Measurements from ENCODE around the gene MTHFSD. TPM values are rescaled to one million over a fixed set of nuclear protein-coding genes. Genes with fewer than 3 reads are reported as not detected.
"Not testable (repeated sequence)": the region's sequence is repeated elsewhere in the genome, so short reads cannot be mapped to it uniquely, and the experiment has no call there.

MTHFSD gene
- total and polyA plus RNA-seq, 11 donors: 3.9 to 17.0 (median 11.4) TPM

DNA sequence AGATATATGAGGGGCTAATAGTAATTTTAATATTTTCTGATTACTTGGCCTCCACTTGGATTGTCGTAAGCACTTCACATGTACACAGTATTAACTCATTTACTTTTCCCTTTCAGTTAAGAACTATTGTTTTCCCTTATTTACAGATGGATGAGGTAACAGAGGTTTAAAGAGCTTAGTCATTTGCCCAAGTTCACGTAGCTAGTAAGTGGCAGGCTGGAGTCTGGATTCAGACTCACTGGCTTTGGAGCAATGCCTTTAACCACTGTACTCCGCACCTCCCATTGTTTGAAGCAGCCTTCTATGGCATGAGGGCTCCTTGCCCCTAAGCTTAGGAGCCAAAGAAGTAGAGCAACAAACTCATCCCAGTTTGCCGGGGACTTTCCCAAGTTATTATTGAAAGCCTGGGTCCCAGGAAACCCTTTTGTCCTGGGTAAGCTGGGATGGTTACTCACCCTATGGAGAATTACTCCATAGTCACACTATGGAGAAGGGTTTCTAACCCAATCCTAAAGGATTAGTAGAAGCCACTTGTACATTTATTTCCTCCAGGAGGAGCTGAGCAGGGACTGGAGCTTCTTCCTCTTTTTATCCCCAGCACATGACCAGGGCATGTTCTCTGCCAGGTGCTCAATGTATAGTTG lies 35.6 kb upstream of the MTHFSD start:
- Histone ChIP-seq H3K27me3 (peaks cover 0 to 31% (median 5%) of the 10 kb centered on the region in 9 donors), H3K9me3 (no peaks in the 10 kb centered on the region), H3K27ac (no peak overlapping the region), H3K36me3 (no peaks in the 10 kb centered on the region), H3K4me3 (no peak overlapping the region), H3K4me1 (peaks cover 0 to 11% (median 0%) of the 10 kb centered on the region in 12 donors)
- intact Hi-C loops (cut with DNase I): no loop called here
- ATAC-seq (no peak), DNase-seq (no peak)
- TF ChIP-seq, protein P1, sequence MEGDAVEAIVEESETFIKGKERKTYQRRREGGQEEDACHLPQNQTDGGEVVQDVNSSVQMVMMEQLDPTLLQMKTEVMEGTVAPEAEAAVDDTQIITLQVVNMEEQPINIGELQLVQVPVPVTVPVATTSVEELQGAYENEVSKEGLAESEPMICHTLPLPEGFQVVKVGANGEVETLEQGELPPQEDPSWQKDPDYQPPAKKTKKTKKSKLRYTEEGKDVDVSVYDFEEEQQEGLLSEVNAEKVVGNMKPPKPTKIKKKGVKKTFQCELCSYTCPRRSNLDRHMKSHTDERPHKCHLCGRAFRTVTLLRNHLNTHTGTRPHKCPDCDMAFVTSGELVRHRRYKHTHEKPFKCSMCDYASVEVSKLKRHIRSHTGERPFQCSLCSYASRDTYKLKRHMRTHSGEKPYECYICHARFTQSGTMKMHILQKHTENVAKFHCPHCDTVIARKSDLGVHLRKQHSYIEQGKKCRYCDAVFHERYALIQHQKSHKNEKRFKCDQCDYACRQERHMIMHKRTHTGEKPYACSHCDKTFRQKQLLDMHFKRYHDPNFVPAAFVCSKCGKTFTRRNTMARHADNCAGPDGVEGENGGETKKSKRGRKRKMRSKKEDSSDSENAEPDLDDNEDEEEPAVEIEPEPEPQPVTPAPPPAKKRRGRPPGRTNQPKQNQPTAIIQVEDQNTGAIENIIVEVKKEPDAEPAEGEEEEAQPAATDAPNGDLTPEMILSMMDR (IDR thresholded peaks at IDR 0.05): no peak
- no peak for TF ChIP-seq POLR2A (IDR thresholded peaks at IDR 0.05)
- WGBS, 4 donors: 84 to 91% (median 89%) methylated on average over 4 of the region's 4 CpGs

DNA sequence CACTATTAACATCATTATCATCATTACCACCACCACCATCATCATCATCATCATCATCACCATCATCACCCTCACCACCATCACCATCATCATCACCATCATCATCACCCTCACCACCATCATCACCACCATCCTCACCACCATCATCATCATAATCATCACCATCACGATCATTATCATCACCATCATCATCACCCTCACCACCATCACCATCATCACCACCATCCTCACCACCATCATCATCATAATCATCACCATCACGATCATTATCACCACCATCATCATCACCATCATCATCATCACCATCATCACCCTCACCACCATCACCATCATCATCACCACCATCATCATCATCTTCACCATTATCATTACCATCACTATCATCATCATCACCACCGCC lies 32.9 kb upstream of the MTHFSD start:
- intact Hi-C loops (cut with DNase I); ATAC-seq; H3K36me3 ChIP-seq; DNase-seq; H3K9me3 ChIP-seq; H3K27ac ChIP-seq; H3K4me3 ChIP-seq: not testable (repeated sequence)
- peaks cover 0 to 31% (median 6%) of the 10 kb centered on the region in 9 donors for H3K27me3 ChIP-seq
- 92 to 96% (median 94%) methylated on average over 3 of the region's 3 CpGs for WGBS, 4 donors
- peaks cover 0 to 23% (median 0%) of the 10 kb centered on the region in 12 donors for H3K4me1 ChIP-seq

DNA sequence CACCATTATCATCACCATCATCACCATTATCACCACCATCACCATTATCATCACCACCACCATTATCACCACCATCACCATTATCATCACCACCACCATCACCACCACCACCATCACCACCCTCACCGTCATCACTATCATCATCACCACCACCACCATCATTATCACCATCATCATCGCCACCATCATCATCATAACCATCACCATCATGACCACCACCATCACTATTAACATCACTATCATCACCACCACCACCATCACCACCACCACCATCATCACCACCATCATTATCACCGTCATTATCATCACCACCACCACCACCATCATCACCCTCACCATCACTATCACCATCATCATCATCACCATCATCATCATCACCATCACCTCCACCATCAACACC lies 32.5 kb upstream of the MTHFSD start:
- 93 to 95% (median 93%) methylated on average over 3 of the region's 3 CpGs for WGBS, 4 donors
- intact Hi-C loops (cut with DNase I): no loop called here
- DNase-seq: no peak
- H3K27ac ChIP-seq: no peak overlapping the region
- no peak for TF ChIP-seq POLR2A (IDR thresholded peaks at IDR 0.05)
- TF ChIP-seq, protein P1 (IDR thresholded peaks at IDR 0.05): no peak
- no peak overlapping the region for H3K4me3 ChIP-seq
- H3K4me1 ChIP-seq: peaks cover 0 to 23% (median 0%) of the 10 kb centered on the region in 12 donors
- H3K36me3 ChIP-seq: no peaks in the 10 kb centered on the region
- no peak for ATAC-seq
- H3K9me3 ChIP-seq: no peaks in the 10 kb centered on the region
- peaks cover 0 to 26% (median 6%) of the 10 kb centered on the region in 9 donors for H3K27me3 ChIP-seq

DNA sequence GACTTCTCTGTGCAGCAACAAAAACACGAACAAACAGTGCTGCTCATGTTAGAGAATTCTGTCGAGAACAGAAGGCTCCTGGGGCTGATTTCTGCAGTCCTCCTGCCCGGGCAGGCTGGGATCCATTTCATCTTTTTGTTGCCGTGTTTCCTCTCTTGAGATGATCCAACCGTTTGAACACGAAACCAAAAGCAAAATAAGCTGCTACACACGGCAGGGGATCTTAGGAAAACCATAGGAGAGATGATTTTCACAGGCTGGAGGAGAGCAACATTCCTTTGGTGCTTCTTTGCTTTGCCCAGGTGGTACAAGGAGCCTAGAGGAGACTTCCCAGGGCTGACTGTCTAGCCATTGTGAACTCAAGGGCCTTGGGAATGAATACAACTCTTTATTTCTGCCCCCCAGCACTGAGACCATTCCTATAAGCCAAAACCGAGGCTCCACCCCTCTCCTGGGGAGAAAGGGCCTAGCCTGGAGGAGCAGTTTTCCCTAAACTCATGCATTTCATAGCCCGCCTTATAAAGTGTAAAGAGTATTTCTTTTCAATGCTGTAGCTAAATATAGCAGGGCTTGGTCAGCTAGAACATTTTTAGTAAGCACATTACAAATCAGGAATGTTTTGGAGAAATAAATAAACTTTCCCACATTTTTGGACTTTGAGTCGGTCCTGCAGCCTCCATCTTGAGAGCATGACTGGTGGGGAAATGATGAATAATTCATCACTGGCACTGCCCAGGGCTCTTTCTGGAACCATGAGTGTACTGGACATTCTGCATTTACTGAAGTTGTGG lies 31.0 kb upstream of the MTHFSD start:
- WGBS, 4 donors: 60 to 71% (median 70%) methylated on average over 10 of the region's 10 CpGs
- no peaks in the 10 kb centered on the region for H3K9me3 ChIP-seq
- H3K27ac ChIP-seq: peak overlapping the region in 10 of 12 donors; percentile 22 to 85 (median 38)
- no peak for TF ChIP-seq POLR2A (IDR thresholded peaks at IDR 0.05)
- TF ChIP-seq, protein P1 (IDR thresholded peaks at IDR 0.05): no peak
- H3K4me3 ChIP-seq: no peak overlapping the region
- H3K4me1 ChIP-seq: peaks cover 0 to 23% (median 0%) of the 10 kb centered on the region in 12 donors
- DNase-seq (no peak), ATAC-seq (peak in 2 of 4 donors; percentile 20 to 37)
- H3K36me3 ChIP-seq: no peaks in the 10 kb centered on the region
- intact Hi-C loops (cut with DNase I): no loop called here
- peaks cover 0 to 27% (median 5%) of the 10 kb centered on the region in 9 donors for H3K27me3 ChIP-seq
